ENCODE measurements around the gene GSG1L.

GSG1L gene

GRCh38 chr16:27770271-27771196 lies 293.0 kb downstream of the GSG1L start:
- 94% methylated on average over 17 of the region's 17 CpGs for WGBS
- no peak overlapping the region for H4K91ac ChIP-seq (ENCODE audit: low read length)
- H3K27ac ChIP-seq (ENCODE audit: low read length, poor library complexity, severe bottlenecking): peak overlapping the region; percentile 99
- H2AFZ ChIP-seq (ENCODE audit: low read depth, low read length): no peak overlapping the region
- no peak overlapping the region for H3K4ac ChIP-seq (ENCODE audit: low read depth in 1 of 2, low read length in 2 of 2)
- no peak overlapping the region for H3K4me3 ChIP-seq (ENCODE audit: insufficient read depth in 1 of 2, low read depth in 1 of 2, low read length in 2 of 2)
- no peaks in the 10 kb centered on the region for H3K27me3 ChIP-seq (ENCODE audit: control insufficient read depth in 1 of 2, insufficient read depth in 1 of 2, low read length in 2 of 2)
- no peak for DNase-seq
- H3K4me1 ChIP-seq (ENCODE audit: control insufficient read depth, insufficient read depth, low read depth, low read length): peaks cover 41% of the 10 kb centered on the region
- no peak overlapping the region for H2BK15ac ChIP-seq (ENCODE audit: low read depth, poor library complexity, severe bottlenecking)
- H3K14ac ChIP-seq (ENCODE audit: low read length in 2 of 2): no peak overlapping the region
- H2AK5ac ChIP-seq (ENCODE audit: low read length, severe bottlenecking): peak overlapping the region; percentile 70
- peaks cover 52 to 59% of the 10 kb centered on the region in 2 experiments for H3K36me3 ChIP-seq (ENCODE audit: control insufficient read depth in 1 of 2, insufficient read depth in 2 of 2, low read depth in 1 of 2, low read length in 2 of 2)
- no peak overlapping the region for H3K18ac ChIP-seq (ENCODE audit: low read depth in 1 of 2, low read length in 2 of 2)
- H3K9ac ChIP-seq (ENCODE audit: low read length): no peak overlapping the region
- no peak overlapping the region for H3K23ac ChIP-seq (ENCODE audit: low read length in 2 of 2)
- no peak overlapping the region for H3K4me2 ChIP-seq (ENCODE audit: low read length, poor library complexity, severe bottlenecking)
- no peaks in the 10 kb centered on the region for H3K79me1 ChIP-seq (replicated peaks; ENCODE audit: low read length, poor library complexity, severe bottlenecking)
- H2BK12ac ChIP-seq (ENCODE audit: low read length in 2 of 2): no peak overlapping the region
- no peak overlapping the region for H2BK120ac ChIP-seq (ENCODE audit: low read depth, low read length)
- H4K8ac ChIP-seq (ENCODE audit: low read length): no peak overlapping the region
- no peaks in the 10 kb centered on the region for H3K9me3 ChIP-seq (ENCODE audit: control insufficient read depth, low read length)
- peak overlapping the region; percentile 92 for H2BK5ac ChIP-seq (ENCODE audit: low read depth, low read length, poor library complexity, severe bottlenecking)

GRCh38 chr16:27769561-27770255 lies 293.8 kb downstream of the GSG1L start:
- H2AFZ ChIP-seq (ENCODE audit: low read depth, low read length): no peak overlapping the region
- peaks cover 54 to 67% of the 10 kb centered on the region in 2 experiments for H3K36me3 ChIP-seq (ENCODE audit: control insufficient read depth in 1 of 2, insufficient read depth in 2 of 2, low read depth in 1 of 2, low read length in 2 of 2)
- H3K9ac ChIP-seq (ENCODE audit: low read length): no peak overlapping the region
- no peaks in the 10 kb centered on the region for H3K79me1 ChIP-seq (replicated peaks; ENCODE audit: low read length, poor library complexity, severe bottlenecking)
- no peak overlapping the region for H4K8ac ChIP-seq (ENCODE audit: low read length)
- peaks cover under 1% of the 10 kb centered on the region for H3K9me3 ChIP-seq (ENCODE audit: control insufficient read depth, low read length)
- H2AK5ac ChIP-seq (ENCODE audit: low read length, severe bottlenecking): peak overlapping the region; percentile 98
- H3K4me2 ChIP-seq (ENCODE audit: low read length, poor library complexity, severe bottlenecking): no peak overlapping the region
- no peak overlapping the region for H3K4ac ChIP-seq (ENCODE audit: low read depth in 1 of 2, low read length in 2 of 2)
- peak overlapping the region in 1 of 2 experiments; percentile 12 for H3K4me3 ChIP-seq (ENCODE audit: insufficient read depth in 1 of 2, low read depth in 1 of 2, low read length in 2 of 2)
- peaks cover 44% of the 10 kb centered on the region for H3K4me1 ChIP-seq (ENCODE audit: control insufficient read depth, insufficient read depth, low read depth, low read length)
- H4K91ac ChIP-seq (ENCODE audit: low read length): no peak overlapping the region
- 90% methylated on average over 27 of the region's 27 CpGs for WGBS
- H2BK120ac ChIP-seq (ENCODE audit: low read depth, low read length): no peak overlapping the region
- peak overlapping the region; percentile 86 for H2BK5ac ChIP-seq (ENCODE audit: low read depth, low read length, poor library complexity, severe bottlenecking)
- H2BK15ac ChIP-seq (ENCODE audit: low read depth, poor library complexity, severe bottlenecking): no peak overlapping the region
- H3K23ac ChIP-seq (ENCODE audit: low read length in 2 of 2): no peak overlapping the region
- H3K14ac ChIP-seq (ENCODE audit: low read length in 2 of 2): no peak overlapping the region
- no peak overlapping the region for H3K18ac ChIP-seq (ENCODE audit: low read depth in 1 of 2, low read length in 2 of 2)
- no peak for DNase-seq
- no peak overlapping the region for H2BK12ac ChIP-seq (ENCODE audit: low read length in 2 of 2)
- H3K27me3 ChIP-seq (ENCODE audit: control insufficient read depth in 1 of 2, insufficient read depth in 1 of 2, low read length in 2 of 2): no peaks in the 10 kb centered on the region
- H3K27ac ChIP-seq (ENCODE audit: low read length, poor library complexity, severe bottlenecking): peak overlapping the region; percentile 99

GRCh38 chr16:27768651-27769272 lies 294.8 kb downstream of the GSG1L start:
- H3K9ac ChIP-seq (ENCODE audit: low read length): no peak overlapping the region
- H3K9me3 ChIP-seq (ENCODE audit: control insufficient read depth, low read length): peaks cover 10% of the 10 kb centered on the region
- H3K36me3 ChIP-seq (ENCODE audit: control insufficient read depth in 1 of 2, insufficient read depth in 2 of 2, low read depth in 1 of 2, low read length in 2 of 2): peaks cover 49 to 76% of the 10 kb centered on the region in 2 experiments
- H3K4me3 ChIP-seq (ENCODE audit: insufficient read depth in 1 of 2, low read depth in 1 of 2, low read length in 2 of 2): no peak overlapping the region
- H2BK120ac ChIP-seq (ENCODE audit: low read depth, low read length): no peak overlapping the region
- H3K4me2 ChIP-seq (ENCODE audit: low read length, poor library complexity, severe bottlenecking): no peak overlapping the region
- H2AFZ ChIP-seq (ENCODE audit: low read depth, low read length): no peak overlapping the region
- H4K91ac ChIP-seq (ENCODE audit: low read length): no peak overlapping the region
- no peak overlapping the region for H2BK12ac ChIP-seq (ENCODE audit: low read length in 2 of 2)
- no peak for DNase-seq
- peak overlapping the region; percentile 99 for H3K27ac ChIP-seq (ENCODE audit: low read length, poor library complexity, severe bottlenecking)
- H3K27me3 ChIP-seq (ENCODE audit: control insufficient read depth in 1 of 2, insufficient read depth in 1 of 2, low read length in 2 of 2): no peaks in the 10 kb centered on the region
- H3K4ac ChIP-seq (ENCODE audit: low read depth in 1 of 2, low read length in 2 of 2): no peak overlapping the region
- H2BK5ac ChIP-seq (ENCODE audit: low read depth, low read length, poor library complexity, severe bottlenecking): peak overlapping the region; percentile 86
- peaks cover 44% of the 10 kb centered on the region for H3K4me1 ChIP-seq (ENCODE audit: control insufficient read depth, insufficient read depth, low read depth, low read length)
- H2BK15ac ChIP-seq (ENCODE audit: low read depth, poor library complexity, severe bottlenecking): no peak overlapping the region
- peak overlapping the region; percentile 98 for H2AK5ac ChIP-seq (ENCODE audit: low read length, severe bottlenecking)
- H4K8ac ChIP-seq (ENCODE audit: low read length): no peak overlapping the region
- H3K14ac ChIP-seq (ENCODE audit: low read length in 2 of 2): no peak overlapping the region
- no peaks in the 10 kb centered on the region for H3K79me1 ChIP-seq (replicated peaks; ENCODE audit: low read length, poor library complexity, severe bottlenecking)
- no peak overlapping the region for H3K23ac ChIP-seq (ENCODE audit: low read length in 2 of 2)
- 93% methylated on average over 8 of the region's 8 CpGs for WGBS
- H3K18ac ChIP-seq (ENCODE audit: low read depth in 1 of 2, low read length in 2 of 2): no peak overlapping the region
